ENCODE measurements around the gene FAM98C. TPM values are rescaled to one million over a fixed set of nuclear protein-coding genes. Genes with fewer than 3 reads are reported as not detected.

FAM98C gene
- total RNA-seq, 2 experiments from 2014 or later, result 22.4 to 24.1 TPM

GRCh38 chr19:38384209-38385027 is 18.5 kb upstream of the FAM98C start:
- no peak for ATAC-seq
- Mint-ChIP-seq H3K36me3 (peaks cover 30% of the 10 kb centered on the region), H3K27ac (no peak overlapping the region), H3K9me3 (ENCODE audit: low read depth) (no peaks in the 10 kb centered on the region), H3K4me1 (peaks cover 12% of the 10 kb centered on the region), H3K4me3 (no peak overlapping the region), H3K27me3 (peaks cover 12% of the 10 kb centered on the region)
- DNase-seq, result no peak
- CTCF ChIA-PET, result interaction anchor here (1.1 to 2.8 kb wide), 2 partner anchors 11 to 19 kb away, joined by 3 to 11 read pairs; no protein-coding TSS in a partner anchor

GRCh38 chr19:38385057-38385803 is 17.7 kb upstream of the FAM98C start:
- Mint-ChIP-seq H3K4me3 (no peak overlapping the region), H3K9me3 (ENCODE audit: low read depth) (no peaks in the 10 kb centered on the region), H3K27me3 (peaks cover 18% of the 10 kb centered on the region), H3K36me3 (peaks cover 27% of the 10 kb centered on the region), H3K27ac (no peak overlapping the region), H3K4me1 (peaks cover 16% of the 10 kb centered on the region)
- CTCF ChIA-PET, result interaction anchor here (1.1 to 2.8 kb wide), 2 partner anchors 10 to 19 kb away, joined by 3 to 11 read pairs; no protein-coding TSS in a partner anchor
- ATAC-seq (no peak), DNase-seq (no peak)

DNA sequence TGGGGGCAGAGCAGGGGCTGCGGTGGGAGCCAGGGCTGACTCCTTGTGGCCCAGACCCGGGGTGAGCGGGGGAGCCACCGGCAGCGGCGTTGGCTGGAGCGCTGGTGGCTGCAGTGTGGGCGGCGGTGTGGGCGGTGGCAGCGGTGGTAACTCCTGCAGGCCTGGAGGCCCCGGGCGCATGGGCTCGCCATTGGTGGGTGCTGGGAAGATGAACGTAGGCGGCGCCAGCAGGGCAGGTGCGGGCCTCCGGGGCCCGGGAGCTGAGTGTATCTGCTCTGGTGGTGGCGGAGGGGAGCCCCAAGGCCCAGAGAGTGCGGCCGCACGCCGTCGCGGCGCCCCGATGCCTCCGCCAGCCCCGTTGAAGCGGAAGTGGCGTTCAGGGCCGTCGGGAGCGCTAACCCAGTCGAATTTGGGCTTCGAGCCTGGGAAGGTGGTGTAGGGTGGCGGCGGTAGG is 17.1 kb upstream of the FAM98C start:
- H3K4me3 Mint-ChIP-seq, result no peak overlapping the region
- peaks cover 26% of the 10 kb centered on the region for H3K36me3 Mint-ChIP-seq
- peaks cover 20% of the 10 kb centered on the region for H3K27me3 Mint-ChIP-seq
- peaks cover 16% of the 10 kb centered on the region for H3K4me1 Mint-ChIP-seq
- H3K9me3 Mint-ChIP-seq (ENCODE audit: low read depth), result no peaks in the 10 kb centered on the region
- ATAC-seq (no peak), DNase-seq (no peak)
- H3K27ac Mint-ChIP-seq, result no peak overlapping the region
- CTCF ChIA-PET, result interaction anchor here (0.5 to 2.8 kb wide), 2 partner anchors 10 to 212 kb away, joined by 3 to 11 read pairs; no protein-coding TSS in a partner anchor

- peaks cover 16% of the 10 kb centered on the region for H3K4me1 Mint-ChIP-seq
- CTCF ChIA-PET, result interaction anchor here (0.5 to 2.8 kb wide), 3 partner anchors 9 to 213 kb away, joined by 3 to 14 read pairs (median 11); partner anchors contain the start of gene FAM98C
- no peak for ATAC-seq
- H3K4me3 Mint-ChIP-seq, result no peak overlapping the region
- H3K36me3 Mint-ChIP-seq, result peaks cover 21% of the 10 kb centered on the region
- H3K27me3 Mint-ChIP-seq, result peaks cover 26% of the 10 kb centered on the region
- no peaks in the 10 kb centered on the region for H3K9me3 Mint-ChIP-seq (ENCODE audit: low read depth)
- no peak for DNase-seq
- H3K27ac Mint-ChIP-seq, result no peak overlapping the region
Observed at GRCh38 chr19:38386300-38386970, 16.5 kb upstream of the FAM98C start.

DNA sequence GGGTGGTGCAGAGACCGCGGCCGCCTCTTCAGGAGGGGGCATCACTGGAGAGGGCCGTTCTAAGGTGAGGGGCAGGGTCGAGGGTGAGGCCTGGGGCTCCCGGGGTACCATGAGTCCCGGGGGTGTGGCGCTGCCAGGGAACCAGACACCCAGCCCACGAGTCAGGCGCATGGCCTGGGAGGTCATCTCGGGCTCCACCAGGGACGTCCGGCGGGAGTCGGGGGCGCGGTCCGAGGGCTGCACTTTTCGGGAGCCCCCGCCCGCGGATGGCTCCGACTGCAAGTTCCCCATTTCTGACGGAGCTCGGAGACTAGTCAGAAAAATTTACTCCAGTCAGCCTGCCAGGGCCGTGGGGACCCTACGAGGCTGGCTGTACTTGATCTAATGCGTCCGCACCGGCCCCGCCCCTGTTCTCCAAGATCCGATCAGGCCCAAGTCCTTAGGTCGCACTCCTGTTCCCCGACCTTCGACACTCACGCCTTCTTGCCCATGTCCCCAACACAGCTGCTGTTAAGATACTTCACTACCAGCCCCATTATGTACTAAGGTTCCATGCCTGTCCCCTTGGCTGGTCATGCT is 15.8 kb upstream of the FAM98C start:
- Mint-ChIP-seq H3K4me1 (peaks cover 16% of the 10 kb centered on the region), H3K27me3 (peaks cover 33% of the 10 kb centered on the region), H3K9me3 (ENCODE audit: low read depth) (no peaks in the 10 kb centered on the region), H3K4me3 (peak overlapping the region; percentile 70), H3K27ac (no peak overlapping the region), H3K36me3 (peaks cover 15% of the 10 kb centered on the region)
- CTCF ChIA-PET, result interaction anchor here (0.9 to 2.3 kb wide), 6 partner anchors 9 to 248 kb away, joined by 3 to 17 read pairs (median 7); partner anchors contain the start of genes FAM98C and PSMD8
- DNase-seq, result no peak
- no peak for ATAC-seq

DNA sequence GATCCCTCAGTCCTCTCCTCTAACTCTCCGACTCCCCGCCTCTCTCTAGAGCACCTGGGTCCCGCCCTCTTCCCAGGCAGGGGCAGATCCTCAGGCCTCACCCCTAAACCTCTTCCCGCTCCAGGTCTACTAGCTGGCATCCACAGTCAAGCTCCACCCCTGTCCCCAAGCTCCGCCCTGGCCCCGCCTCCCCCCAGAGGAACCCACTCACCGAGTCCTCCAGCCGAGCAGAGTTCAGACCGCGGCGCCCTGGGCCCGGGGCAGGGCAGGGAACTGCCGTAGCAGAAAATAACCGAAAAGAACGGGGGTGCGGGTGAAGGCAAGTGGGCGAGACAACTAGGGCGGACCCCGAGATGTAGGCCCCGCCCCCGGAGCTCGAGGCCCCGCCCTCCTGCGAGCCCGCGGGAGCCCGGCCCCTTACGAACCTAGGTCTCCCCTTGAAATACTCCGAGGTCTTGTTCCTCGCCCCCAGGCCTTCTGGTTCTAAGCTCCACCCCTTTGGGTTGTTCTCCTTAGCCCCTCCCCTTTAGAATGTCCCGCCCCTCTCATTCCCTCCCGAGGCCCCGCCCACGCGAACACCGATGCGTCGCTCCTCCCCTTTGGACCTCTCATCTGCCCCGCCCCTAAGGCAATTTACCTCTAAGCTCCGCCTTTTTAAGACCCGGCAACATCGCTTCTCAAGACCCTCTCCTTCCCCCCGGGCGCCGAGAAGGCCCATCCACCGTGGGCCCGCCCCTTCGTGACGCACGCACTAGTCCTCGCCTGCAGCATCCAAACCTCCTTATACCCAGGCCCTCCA is 15.1 kb upstream of the FAM98C start, which contains the start of gene GGN:
GGN (minus strand) TSS at position 485 of the 799 bp plus-strand sequence. CDS start 773 bp downstream, outside the sequence.
- peak; percentile 84 for DNase-seq
- ATAC-seq, result peak; percentile 77
- Mint-ChIP-seq H3K27ac (peak within 1 kb of the TSS; percentile 44), H3K4me3 (peak within 1 kb of the TSS; percentile 70), H3K27me3 (peaks cover 37% of the 10 kb centered on the region), H3K4me1 (peaks cover 16% of the 10 kb centered on the region), H3K9me3 (ENCODE audit: low read depth) (no peaks in the 10 kb centered on the region), H3K36me3 (peaks cover 11% of the 10 kb centered on the region)
- CTCF ChIA-PET, result interaction anchor here (0.6 to 2.3 kb wide), 8 partner anchors 10 to 543 kb away, joined by 3 to 17 read pairs (median 4); partner anchors contain the start of genes FAM98C, MRPS12, PSMD8 and SARS2

GRCh38 chr19:38388349-38389100 is 14.4 kb upstream of the FAM98C start, which contains the start of gene SPRED3:
Gene SPRED3 (plus strand): TSS chr19:38388697. CDS start chr19:38390303, 1,606 bp downstream.
- peak within 1 kb of the TSS; percentile 70 for H3K4me3 Mint-ChIP-seq
- H3K27me3 Mint-ChIP-seq, result peaks cover 41% of the 10 kb centered on the region
- peaks cover 16% of the 10 kb centered on the region for H3K4me1 Mint-ChIP-seq
- CTCF ChIA-PET, result interaction anchor here (0.6 to 2.3 kb wide), 7 partner anchors 14 to 542 kb away, joined by 3 to 17 read pairs (median 3); partner anchors contain the start of genes FAM98C, MRPS12, PSMD8 and SARS2
- H3K9me3 Mint-ChIP-seq (ENCODE audit: low read depth), result no peaks in the 10 kb centered on the region
- ATAC-seq, result no peak
- peak within 1 kb of the TSS; percentile 44 for H3K27ac Mint-ChIP-seq
- H3K36me3 Mint-ChIP-seq, result peaks cover 4% of the 10 kb centered on the region
- no peak for DNase-seq

DNA sequence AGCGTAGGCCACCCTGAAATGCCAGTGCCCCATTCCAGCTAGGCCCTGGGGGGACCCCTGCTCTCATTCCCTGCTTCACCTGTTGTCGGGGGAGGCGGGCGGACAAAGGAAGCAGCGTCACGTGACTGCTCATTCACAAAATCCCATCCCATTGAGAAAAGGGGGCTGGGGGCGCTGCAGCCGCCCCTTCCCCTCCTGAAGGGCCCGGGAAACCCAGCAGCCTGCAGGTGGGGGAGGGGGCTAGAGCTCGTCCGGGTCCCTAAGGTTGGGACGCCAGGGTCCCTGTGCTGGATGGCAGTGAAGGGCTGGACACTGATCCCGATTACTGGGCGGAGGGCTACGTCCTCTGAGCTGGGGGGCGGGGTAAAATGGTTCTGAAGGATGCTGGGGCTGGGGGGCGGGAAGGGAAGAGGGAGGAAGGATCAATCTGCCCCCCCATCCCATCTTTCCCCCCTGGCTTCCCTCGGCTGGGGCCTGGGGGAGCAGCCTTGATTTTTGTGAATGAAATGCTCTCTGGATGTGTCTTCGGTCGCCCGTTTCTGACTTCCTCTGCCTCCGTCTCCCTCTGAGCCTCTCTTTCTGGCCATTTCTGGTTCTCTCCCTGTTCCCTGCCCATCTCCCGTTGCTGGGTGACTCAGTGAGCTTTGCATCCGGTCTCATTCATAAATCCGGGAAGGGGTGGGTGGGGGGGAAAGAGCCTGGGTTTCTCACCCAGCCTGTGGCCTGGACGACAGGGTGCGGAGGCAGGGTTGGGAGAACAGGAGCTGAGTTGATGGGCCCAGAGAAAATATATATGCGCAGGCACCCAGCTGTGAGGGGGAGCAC is 13.6 kb upstream of the FAM98C start:
- DNase-seq (no peak), ATAC-seq (no peak)
- Mint-ChIP-seq H3K9me3 (ENCODE audit: low read depth) (no peaks in the 10 kb centered on the region), H3K4me1 (peaks cover 19% of the 10 kb centered on the region), H3K36me3 (peaks cover 3% of the 10 kb centered on the region), H3K27ac (no peak overlapping the region), H3K27me3 (peaks cover 49% of the 10 kb centered on the region), H3K4me3 (no peak overlapping the region)
- CTCF ChIA-PET, result interaction anchor here (1.0 to 2.1 kb wide), 2 partner anchors 14 to 15 kb away, joined by 3 to 11 read pairs; partner anchors contain the start of genes FAM98C and PSMD8

DNA sequence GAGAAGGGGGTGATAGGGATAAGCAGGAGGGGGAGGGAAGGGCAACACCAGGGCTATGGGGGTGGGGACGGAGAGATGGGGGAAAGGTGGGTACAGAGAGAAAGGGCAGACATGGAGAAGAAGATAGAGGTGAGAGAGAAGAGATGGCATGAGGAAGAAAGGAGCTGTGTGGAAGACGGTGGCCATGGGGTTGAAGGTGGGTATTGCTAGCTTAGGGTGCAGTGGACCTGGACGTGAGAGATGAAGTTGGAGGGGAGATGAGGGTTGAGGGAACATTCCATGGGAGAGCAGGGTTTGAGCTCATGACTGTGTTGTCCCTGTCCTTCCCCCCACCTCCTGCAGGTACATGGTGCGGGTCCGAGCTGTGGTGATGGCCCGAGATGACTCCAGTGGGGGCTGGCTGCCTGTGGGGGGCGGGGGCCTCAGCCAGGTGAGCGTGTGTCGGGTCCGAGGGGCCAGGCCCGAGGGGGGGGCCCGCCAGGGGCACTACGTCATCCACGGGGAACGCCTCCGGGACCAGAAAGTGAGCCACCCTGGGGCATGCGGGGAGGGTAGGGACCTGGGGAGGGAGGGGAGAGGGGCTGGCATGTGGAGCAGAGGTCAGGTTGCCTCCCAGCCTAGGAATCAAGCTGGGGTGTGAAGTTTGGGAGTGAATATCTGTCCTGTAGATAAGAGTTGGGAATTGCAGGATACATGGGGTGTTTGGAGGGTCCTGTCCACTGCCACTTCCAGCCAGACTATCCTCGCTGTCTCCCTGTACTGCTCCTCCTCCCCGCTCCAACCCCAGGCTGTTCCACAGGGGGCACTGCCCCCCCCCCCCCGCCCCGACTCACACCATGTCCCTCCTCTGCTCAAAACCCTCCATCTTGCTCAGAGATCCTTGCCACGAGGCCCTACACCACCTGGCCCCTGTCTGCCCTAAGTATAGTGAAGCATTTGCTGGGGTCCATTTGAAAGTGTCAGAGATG is 12.7 kb upstream of the FAM98C start:
- no peak overlapping the region for H3K4me3 Mint-ChIP-seq
- DNase-seq (no peak), ATAC-seq (no peak)
- no peak overlapping the region for H3K27ac Mint-ChIP-seq
- peaks cover 24% of the 10 kb centered on the region for H3K4me1 Mint-ChIP-seq
- H3K36me3 Mint-ChIP-seq, result peaks cover 3% of the 10 kb centered on the region
- no peaks in the 10 kb centered on the region for H3K9me3 Mint-ChIP-seq (ENCODE audit: low read depth)
- peaks cover 50% of the 10 kb centered on the region for H3K27me3 Mint-ChIP-seq
- CTCF ChIA-PET, result interaction anchor here (1.0 to 2.1 kb wide), 2 partner anchors 13 to 16 kb away, joined by 3 to 11 read pairs; partner anchors contain the start of genes FAM98C and PSMD8

All from activated CD8-positive, alpha-beta memory T cell treated with anti-CD3 and anti-CD28 coated beads, Interleukin-2, amount 10 ng/mL, durations not matched to agents 7 days and 5 days (primary cell).